Erythroblast (primary cell): ENCODE data around the gene SET.
A peak's percentile ranks its signal among the peaks of the same experiment; 100 is the strongest.
"Not testable (repeated sequence)": the region's sequence is repeated elsewhere in the genome, so short reads cannot be mapped to it uniquely, and the experiment has no call there.

Experiments
- DNase-seq, 2 experiments: peaks; one replicate each; lab custom pipeline; 2025; lab: John Stamatoyannopoulos, UW
- GATA1 ChIP-seq: IDR thresholded peaks from 2 replicates; pipeline ENCODE4 v1.6.1; 2011; ENCODE audit warnings: low read depth, mild to moderate bottlenecking, control low read depth, low read length, moderate library complexity
- POLR2A ChIP-seq: IDR thresholded peaks from 2 replicates; pipeline ENCODE4 v1.6.1; 2011; ENCODE audit warnings: mild to moderate bottlenecking, low read length

Gene SET

GRCh38 chr9:128696923-128697707 lies 8.1 kb downstream of the SET start:
- DNase-seq, result no peak
- no peak for TF ChIP-seq POLR2A
- no peak for TF ChIP-seq GATA1

DNA sequence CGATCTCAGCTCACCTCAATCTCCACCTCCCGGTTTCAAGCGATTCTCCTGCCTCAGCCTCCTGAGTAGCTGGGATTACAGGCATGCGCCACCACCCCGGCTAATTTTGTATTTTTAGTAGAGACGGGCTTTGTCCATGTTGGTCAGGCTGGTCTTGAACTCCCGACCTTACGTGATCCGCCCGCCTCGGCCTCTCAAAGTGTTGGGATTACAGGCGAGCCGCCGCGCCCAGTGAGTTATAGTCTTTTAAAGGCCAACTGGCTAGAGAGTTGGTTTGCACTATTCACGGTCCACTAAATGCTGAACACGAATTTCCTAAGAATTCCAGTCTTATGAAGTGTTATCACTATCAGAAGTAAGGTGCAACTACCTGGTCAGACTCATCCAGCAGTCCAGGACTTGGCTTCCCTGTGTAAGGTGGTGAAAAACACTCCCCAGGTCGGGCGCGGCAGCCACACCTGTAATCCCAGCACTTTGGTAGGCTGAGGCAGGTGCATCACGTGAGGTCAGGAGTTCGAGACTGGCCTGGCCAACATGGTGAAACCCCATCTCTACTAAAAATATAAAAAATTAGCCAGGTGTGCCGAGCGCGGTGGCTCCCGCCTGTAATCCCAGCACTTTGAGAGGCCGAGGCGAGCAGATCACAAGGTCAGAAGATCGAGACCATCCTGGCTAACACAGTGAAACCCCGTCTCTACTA lies 10.2 kb downstream of the SET start:
- not testable (repeated sequence) for DNase-seq

DNA sequence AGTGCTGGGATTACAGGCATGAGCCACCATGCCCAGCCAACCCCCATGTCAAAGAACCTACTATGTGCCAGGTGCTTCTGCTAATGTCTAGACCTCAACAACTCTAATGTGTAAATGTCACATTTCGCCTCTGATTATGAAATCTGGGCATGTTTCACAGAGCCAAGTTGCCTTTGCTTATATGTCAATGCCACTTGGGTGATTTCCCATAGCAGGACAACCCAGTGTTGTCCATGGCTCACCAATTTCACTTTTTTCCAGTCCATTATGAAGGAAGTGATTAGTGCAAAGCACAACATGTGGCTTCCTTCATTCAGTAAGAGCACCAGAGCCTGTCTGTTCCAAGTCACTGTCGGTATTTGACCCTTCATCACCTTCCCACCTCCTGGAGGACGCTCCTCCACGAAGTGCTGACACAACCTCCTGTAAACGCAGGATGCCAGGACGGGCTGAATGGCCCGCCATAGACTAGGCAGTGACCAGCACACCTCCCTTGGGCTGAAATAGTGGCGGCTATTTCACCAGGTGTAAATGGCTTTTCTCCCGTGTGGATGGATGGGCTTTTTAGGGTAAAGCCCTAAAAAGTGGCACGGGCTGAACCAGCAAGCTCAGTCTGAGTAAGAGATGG lies 12.3 kb downstream of the SET start:
- TF ChIP-seq POLR2A, result no peak
- TF ChIP-seq GATA1, result no peak
- no peak for DNase-seq

DNA sequence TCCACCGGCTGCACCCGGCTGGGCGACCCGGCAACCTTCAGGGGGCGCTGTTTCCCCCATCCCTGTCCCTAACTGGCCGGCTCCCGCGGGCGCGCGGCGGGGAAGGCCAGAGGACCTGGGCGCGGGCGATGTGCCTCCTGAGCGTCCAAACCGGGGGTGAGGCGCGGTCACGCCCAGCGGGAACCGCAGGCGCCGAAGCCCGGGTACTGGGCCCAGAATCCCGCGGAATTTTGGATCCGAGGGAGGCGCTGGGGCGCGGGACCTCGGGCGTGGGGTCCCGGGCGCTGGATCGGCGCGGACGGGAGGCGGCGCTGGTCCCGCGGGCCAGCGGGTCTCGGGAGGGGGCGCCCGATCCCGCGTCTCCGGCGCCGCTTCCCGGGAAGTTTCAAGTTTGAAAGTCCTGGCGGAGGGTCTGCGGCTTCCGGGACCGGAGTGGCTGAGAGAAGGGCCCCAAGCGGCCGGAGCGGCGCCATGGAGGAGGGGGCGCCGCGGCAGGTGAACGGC lies 13.5 kb downstream of the SET start, which contains the start of gene PKN3:
PKN3 (plus strand) TSS at position 59 of the 504 bp plus-strand sequence; CDS start at position 472, 413 bp downstream.
- DNase-seq, result peak; percentile 87 to 93
- TF ChIP-seq GATA1 (no peak), POLR2A (peak; percentile 38)

DNA sequence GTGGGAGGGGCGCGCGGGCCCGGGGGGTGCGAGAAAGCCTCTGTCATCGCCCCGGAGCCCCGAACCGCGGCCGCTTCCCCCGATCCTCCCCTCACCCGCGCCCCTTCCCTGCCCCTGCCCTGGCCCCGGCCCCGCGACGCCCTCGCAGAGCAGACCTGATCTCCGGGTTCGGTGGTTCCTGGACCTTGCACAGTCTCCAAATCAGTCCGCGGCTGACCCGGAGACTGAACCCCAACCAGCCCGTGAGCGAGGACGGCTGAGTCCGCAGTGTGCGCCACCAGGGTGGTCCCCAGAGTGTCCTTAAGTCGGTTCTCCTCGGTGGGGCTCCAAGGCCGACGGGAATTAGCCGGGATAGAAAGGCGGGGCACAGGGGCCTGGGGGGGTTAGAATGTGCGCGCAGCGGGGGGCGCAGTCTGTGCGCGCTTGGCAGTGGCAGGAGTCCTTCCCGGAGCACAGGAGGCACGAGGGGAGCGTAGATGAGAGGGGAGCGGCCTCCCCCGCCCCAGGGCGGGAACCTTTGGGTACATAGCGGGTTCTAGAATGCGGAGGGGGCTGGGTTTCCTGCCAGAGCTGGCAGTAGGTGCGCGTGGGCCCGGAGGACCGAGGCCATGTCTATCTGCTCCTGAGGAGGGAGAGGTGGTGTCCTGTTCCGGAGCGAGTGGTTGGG lies 14.1 kb downstream of the SET start:
- peak; percentile 53 to 62 for DNase-seq
- TF ChIP-seq POLR2A (no peak), GATA1 (no peak)

DNA sequence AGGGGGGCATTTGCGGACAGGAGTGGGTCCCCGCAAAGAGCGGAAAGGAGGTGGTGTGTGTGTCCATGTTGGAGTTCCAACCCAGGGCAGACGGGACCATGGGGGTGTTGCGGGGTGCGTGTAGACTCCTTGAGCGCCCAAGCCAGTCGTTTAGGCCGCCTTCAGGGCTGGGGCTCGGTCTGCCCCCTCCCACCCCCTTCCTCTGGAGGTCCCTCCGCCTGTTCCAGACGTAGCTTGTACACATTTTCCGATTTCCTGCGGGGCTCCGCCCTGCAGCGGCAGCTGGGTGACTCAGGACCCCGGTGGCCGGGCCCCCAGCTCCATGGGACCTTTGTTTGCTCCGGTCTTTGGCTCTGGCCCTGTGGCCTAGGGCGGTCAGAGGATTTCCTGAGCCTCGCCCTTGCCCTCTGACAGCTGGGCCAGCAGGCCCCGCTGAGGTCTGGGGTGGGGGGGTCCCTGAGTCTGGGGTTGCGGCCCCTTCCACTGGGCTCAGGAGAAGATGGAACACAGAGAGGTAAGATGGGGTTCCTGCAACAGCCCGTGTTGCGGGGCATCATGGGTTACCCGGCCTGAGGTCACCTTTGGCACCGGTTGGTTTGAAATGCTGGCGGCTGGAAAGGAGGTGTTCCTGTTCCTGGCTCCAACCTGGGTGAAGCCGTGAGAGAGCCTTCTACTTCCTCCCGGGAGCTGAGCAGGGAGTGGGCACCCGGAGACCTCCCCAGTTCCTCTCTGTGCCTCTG lies 14.8 kb downstream of the SET start:
- TF ChIP-seq GATA1 (no peak), POLR2A (no peak)
- no peak for DNase-seq

- no peak for DNase-seq
These were observed 15.3 kb downstream of the SET start for GRCh38 chr9:128704356-128704670.

DNA sequence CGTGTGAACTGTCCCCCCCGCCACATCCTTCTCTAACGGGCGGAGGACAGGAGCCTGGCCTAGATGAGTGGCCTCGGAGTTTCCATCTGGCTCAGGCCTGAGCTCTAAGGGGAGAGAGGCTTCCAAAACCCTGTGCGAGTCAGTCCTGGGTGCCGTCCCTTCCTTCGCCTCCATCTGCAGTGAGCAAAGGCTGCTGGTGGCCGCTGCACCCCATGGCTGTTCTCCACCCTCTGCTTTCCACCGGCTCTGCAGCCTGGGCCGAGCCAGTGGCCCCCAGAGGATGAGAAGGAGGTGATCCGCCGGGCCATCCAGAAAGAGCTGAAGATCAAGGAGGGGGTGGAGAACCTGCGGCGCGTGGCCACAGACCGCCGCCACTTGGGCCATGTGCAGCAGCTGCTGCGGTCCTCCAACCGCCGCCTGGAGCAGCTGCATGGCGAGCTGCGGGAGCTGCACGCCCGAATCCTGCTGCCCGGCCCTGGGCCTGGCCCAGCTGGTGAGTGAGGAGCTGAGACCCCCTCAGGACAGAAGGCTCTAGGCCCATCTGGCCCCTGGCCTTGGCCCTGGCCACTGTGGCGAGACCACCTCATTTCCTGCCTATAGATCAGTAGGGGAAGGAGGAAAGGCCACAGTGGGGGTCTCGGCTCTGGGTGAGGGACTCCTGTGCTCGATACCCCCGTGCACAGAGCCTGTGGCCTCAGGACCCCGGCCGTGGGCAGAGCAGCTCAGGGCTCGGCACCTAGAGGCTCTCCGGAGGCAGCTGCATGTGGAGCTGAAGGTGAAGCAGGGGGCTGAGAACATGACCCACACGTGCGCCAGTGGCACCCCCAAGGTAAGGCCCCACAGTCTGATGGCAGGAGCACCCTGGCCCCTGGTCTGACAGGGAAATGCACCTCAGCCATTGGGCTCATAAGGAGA lies 16.3 kb downstream of the SET start:
- no peak for DNase-seq
- TF ChIP-seq GATA1 (no peak), POLR2A (no peak)

More at GRCh38 chr9:128704356-128704670, 15.3 kb downstream of the SET start:
- TF ChIP-seq GATA1 (no peak), POLR2A (no peak)

DNA sequence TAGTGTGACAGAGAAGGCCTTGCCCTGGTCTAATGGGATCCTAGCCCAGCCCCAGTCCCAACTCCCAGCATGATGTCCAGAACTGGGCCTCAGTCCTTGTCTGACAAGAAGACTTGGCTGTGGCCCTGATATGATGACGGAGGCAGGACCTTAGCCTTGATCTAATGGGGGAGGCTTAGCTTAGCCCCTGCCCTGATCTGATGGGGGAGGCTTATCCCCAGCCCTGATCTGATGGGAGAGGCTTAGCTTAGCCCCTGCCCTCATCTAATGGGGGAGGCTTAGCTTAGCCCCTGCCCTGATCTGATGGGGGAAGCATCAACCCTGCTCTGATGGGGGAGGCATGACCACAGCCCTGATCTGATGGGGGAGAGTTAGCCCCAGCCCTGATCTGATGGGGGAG lies 17.0 kb downstream of the SET start:
- no peak for DNase-seq
- TF ChIP-seq POLR2A (no peak), GATA1 (no peak)

DNA sequence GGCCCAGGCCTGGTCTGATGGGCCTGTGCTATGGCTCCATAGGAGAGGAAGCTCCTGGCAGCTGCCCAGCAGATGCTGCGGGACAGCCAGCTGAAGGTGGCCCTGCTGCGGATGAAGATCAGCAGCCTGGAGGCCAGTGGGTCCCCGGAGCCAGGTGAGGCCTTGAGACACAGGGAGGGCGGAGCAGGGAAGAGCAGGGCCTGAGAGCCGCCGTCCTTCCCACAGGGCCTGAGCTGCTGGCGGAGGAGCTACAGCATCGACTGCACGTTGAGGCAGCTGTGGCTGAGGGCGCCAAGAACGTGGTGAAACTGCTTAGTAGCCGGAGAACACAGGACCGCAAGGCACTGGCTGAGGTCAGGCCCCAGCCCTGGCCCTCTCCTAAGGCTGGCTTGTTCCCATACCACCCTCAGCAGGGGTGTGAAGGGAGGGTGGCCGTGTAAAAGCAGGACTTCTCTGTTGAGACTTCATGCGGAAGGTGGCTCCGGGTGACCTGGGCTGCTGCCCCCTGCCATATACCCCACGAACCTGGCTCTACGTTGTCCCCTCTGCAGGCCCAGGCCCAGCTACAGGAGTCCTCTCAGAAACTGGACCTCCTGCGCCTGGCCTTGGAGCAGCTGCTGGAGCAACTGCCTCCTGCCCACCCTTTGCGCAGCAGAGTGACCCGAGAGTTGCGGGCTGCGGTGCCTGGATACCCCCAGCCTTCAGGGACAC lies 17.8 kb downstream of the SET start:
- no peak for DNase-seq

DNA sequence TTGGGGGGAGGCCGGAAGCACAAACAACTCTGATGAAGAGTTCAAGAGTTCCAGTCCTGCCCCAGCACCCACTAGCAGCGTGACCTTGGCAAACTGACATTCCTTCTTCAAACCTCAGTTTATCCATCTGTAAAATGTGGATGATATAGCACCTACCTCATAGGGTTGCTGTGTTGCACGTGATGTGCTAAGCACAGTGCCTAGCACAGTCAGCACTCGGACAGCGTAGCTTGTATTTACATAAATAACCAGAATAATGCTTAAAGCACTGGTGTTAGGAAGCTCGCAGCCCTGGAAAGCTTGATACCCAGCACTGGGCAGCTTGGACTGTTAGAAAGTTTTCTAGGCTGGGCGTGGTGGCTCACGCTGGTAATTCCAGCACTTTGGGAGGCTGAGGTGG lies 18.4 kb downstream of the SET start:
- no peak for TF ChIP-seq GATA1
- no peak for TF ChIP-seq POLR2A
- no peak for DNase-seq

More for the DNA sequence above, 17.8 kb downstream of the SET start:
- TF ChIP-seq POLR2A (no peak), GATA1 (no peak)
